Memory B cell (primary cell): ENCODE measurements around the gene ATXN1.

ENCODE experiments used
- ATAC-seq: fragments of 150-1000 bp; cut with Tn5 transposase; 2 replicates; pipeline ENCODE4 v1.10.0; 2021; ENCODE audit warnings: low read depth, mild to moderate bottlenecking, moderate library complexity
- DNase-seq, 2 donors: peaks; one replicate each; pipeline ENCODE4 v3.0.0; 2022; ENCODE audit warnings: low spot score in 2 of 2
- H3K27ac Mint-ChIP-seq: one replicate; pipeline ENCODE4 v1.8.0; 2022; ENCODE audit warnings: mild to moderate bottlenecking, moderate library complexity, mixed read lengths
- H3K27me3 Mint-ChIP-seq: one replicate; pipeline ENCODE4 v1.8.0; 2022; ENCODE audit warnings: mixed read lengths
- H3K36me3 Mint-ChIP-seq: one replicate; pipeline ENCODE4 v1.8.0; 2022; ENCODE audit warnings: mild to moderate bottlenecking, mixed read lengths
- H3K4me1 Mint-ChIP-seq: one replicate; pipeline ENCODE4 v1.8.0; 2022; ENCODE audit warnings: mixed read lengths
- H3K4me3 Mint-ChIP-seq: one replicate; pipeline ENCODE4 v1.8.0; 2022; ENCODE audit warnings: mild to moderate bottlenecking, moderate library complexity, mixed read lengths
- H3K9me3 Mint-ChIP-seq: one replicate; pipeline ENCODE4 v1.8.0; 2022; ENCODE audit warnings: mixed read lengths

ATXN1 gene

DNA sequence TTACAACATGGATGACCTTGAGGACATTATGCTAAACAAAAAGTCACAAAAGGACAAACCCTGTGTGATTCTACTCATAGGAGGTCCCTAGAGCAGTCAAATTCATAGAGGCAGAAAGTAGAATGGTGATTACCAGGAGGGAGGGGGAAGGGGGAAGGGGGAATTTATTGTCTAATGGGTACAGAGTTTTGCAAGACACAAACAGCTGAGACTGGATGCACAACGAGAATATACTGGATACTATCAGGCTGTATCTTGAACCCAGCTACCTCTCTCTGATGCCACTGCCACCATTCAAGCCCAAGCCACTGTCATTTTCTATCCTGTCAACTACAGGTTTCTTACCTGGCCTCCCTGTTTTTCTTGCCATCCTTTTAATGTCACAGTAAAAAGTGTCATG, 252.3 kb downstream of the ATXN1 start:
- no peaks in the 10 kb centered on the region for H3K27me3 Mint-ChIP-seq
- DNase-seq (no peak), ATAC-seq (no peak)
- no peak overlapping the region for H3K4me3 Mint-ChIP-seq
- no peaks in the 10 kb centered on the region for H3K9me3 Mint-ChIP-seq
- peaks cover 42% of the 10 kb centered on the region for H3K4me1 Mint-ChIP-seq
- H3K36me3 Mint-ChIP-seq: peaks cover 2% of the 10 kb centered on the region
- H3K27ac Mint-ChIP-seq: no peak overlapping the region

DNA sequence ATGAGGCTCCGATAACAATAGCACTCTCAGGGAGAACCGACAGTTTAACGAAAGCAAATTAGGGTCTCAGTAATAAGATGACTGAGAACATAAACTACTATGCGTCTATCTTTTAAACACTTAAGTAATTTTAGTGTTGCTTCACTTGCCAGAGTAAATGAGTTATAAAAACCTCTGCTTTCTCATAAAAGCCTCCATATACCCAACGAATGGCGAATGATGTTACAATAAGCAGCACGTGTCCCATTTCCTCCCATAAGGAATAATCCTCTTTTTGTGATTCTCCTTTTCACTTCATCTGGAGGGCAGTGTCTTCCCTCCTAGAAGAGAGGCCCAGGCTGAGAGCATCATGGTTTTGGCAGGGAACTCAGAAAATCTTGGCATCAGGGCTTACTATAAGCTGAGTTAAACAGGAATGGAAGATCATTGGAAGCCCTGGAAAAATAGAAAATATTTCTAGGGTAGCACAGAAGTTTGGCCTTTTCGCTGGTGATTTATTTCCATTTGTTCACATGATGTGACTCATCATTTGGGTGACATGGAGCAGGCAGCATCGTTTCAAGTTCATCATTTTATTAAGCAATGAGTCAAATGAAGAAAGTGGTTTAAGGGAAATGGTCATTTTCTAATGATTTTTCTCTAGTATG, 255.4 kb downstream of the ATXN1 start:
- H3K27ac Mint-ChIP-seq: peak overlapping the region; percentile 70
- DNase-seq: no peak
- no peak overlapping the region for H3K4me3 Mint-ChIP-seq
- ATAC-seq: no peak
- H3K27me3 Mint-ChIP-seq: no peaks in the 10 kb centered on the region
- peaks cover 2% of the 10 kb centered on the region for H3K36me3 Mint-ChIP-seq
- no peaks in the 10 kb centered on the region for H3K9me3 Mint-ChIP-seq
- peaks cover 29% of the 10 kb centered on the region for H3K4me1 Mint-ChIP-seq

DNA sequence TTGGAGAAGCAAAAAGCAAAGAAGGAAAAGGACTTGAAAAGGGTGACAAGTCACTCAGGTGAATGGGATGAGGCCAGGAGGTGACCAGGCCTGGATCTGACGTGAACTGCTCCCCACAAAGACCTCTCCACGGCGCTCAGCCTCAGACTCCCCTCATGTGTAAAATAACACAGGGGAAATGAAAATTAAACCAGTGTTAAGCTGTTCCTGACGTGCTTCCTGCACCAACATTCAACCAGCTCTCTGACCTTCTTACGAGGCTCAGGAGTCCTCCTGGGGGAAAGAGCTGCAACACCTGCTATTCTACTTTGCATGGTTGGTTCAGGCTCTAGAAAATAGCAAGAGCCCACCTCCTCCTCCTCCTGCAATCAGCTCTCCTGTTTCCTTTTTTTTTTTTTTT, 256.7 kb downstream of the ATXN1 start:
- Mint-ChIP-seq H3K4me3 (peak overlapping the region; percentile 55), H3K27ac (peak overlapping the region; percentile 70), H3K27me3 (no peaks in the 10 kb centered on the region), H3K9me3 (no peaks in the 10 kb centered on the region), H3K36me3 (peaks cover 2% of the 10 kb centered on the region), H3K4me1 (peaks cover 27% of the 10 kb centered on the region)
- DNase-seq (no peak), ATAC-seq (peak; percentile 49)

GRCh38 chr6:16503970-16504415, 257.3 kb downstream of the ATXN1 start:
- Mint-ChIP-seq H3K27ac (no peak overlapping the region), H3K27me3 (no peaks in the 10 kb centered on the region), H3K4me3 (no peak overlapping the region), H3K36me3 (peaks cover 2% of the 10 kb centered on the region), H3K9me3 (no peaks in the 10 kb centered on the region), H3K4me1 (peaks cover 25% of the 10 kb centered on the region)
- ATAC-seq (peak; percentile 91), DNase-seq (no peak)

- Mint-ChIP-seq H3K27me3 (no peaks in the 10 kb centered on the region), H3K27ac (no peak overlapping the region), H3K9me3 (no peaks in the 10 kb centered on the region), H3K36me3 (peaks cover 2% of the 10 kb centered on the region), H3K4me1 (peaks cover 25% of the 10 kb centered on the region), H3K4me3 (no peak overlapping the region)
- ATAC-seq (no peak), DNase-seq (no peak)
These were observed 258.0 kb downstream of the ATXN1 start for GRCh38 chr6:16503241-16503775.

DNA sequence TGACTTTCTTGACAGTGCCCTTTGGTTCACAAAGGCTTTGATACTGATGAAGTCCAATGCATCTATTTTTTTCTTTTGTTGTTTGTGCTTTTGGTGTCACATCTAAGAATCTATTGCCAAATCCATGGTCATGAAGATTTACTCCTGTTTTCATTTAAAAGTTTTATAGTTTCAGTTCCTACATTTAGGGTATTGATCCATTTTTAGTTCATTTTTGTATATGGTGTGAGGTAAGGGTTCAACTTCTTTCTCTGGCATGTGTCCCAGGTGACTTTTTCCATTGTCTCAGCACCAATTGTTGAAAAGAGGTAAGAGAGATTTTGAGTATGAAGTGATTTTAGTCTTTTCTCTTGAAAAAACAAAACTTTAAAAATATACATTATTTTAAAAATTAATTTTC, 262.3 kb downstream of the ATXN1 start:
- Mint-ChIP-seq H3K27ac (no peak overlapping the region), H3K4me1 (peaks cover 18% of the 10 kb centered on the region), H3K27me3 (no peaks in the 10 kb centered on the region), H3K9me3 (no peaks in the 10 kb centered on the region), H3K36me3 (no peaks in the 10 kb centered on the region), H3K4me3 (no peak overlapping the region)
- ATAC-seq (no peak), DNase-seq (no peak)

DNA sequence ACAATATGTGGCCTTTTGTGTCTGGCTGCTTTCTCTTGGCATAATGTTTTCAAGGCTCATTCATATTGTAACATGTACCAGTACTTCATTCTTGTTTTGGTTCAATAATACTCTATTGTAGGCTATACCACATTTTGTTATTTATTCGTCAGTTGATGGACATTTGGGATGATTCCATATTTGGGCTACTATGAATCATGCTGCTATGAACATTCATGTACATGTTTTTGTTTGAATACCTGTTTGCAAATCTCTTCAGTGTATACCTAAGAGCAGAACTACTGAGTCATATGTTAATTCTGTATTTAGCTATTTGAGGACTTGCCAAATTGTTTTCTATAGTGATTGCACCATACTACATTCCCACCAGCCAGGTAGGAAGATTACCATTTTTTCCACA, 263.0 kb downstream of the ATXN1 start:
- Mint-ChIP-seq H3K4me3 (no peak overlapping the region), H3K27me3 (no peaks in the 10 kb centered on the region), H3K36me3 (no peaks in the 10 kb centered on the region), H3K27ac (peak overlapping the region; percentile 8), H3K9me3 (no peaks in the 10 kb centered on the region), H3K4me1 (peaks cover 16% of the 10 kb centered on the region)
- no peak for ATAC-seq
- no peak for DNase-seq

GRCh38 chr6:16496991-16497801, 264.1 kb downstream of the ATXN1 start:
- DNase-seq (no peak), ATAC-seq (no peak)
- Mint-ChIP-seq H3K27ac (no peak overlapping the region), H3K27me3 (no peaks in the 10 kb centered on the region), H3K4me1 (peaks cover 20% of the 10 kb centered on the region), H3K36me3 (no peaks in the 10 kb centered on the region), H3K9me3 (no peaks in the 10 kb centered on the region), H3K4me3 (no peak overlapping the region)

DNA sequence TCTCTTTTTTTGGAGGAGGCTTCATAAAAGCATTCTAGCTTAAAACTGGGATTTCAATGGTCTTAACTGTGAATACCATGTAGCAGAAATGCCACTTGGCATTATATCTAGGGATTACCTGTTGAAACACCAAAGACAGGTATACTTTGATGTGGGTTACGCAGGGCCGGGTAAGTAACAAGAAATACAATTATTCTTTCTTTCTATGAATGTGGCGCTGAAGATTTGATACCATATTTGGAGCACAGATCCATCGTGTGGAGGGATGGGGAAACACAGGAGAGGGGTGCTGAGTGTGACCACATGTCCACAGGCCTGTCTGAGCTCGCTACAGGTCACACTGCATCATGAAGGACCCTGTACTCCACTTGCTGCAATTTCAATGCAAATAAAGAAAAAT, 265.1 kb downstream of the ATXN1 start:
- no peaks in the 10 kb centered on the region for H3K27me3 Mint-ChIP-seq
- no peaks in the 10 kb centered on the region for H3K36me3 Mint-ChIP-seq
- ATAC-seq: no peak
- no peak overlapping the region for H3K4me3 Mint-ChIP-seq
- no peaks in the 10 kb centered on the region for H3K9me3 Mint-ChIP-seq
- H3K27ac Mint-ChIP-seq: no peak overlapping the region
- peaks cover 20% of the 10 kb centered on the region for H3K4me1 Mint-ChIP-seq
- DNase-seq: no peak

- Mint-ChIP-seq H3K4me1 (peaks cover 20% of the 10 kb centered on the region), H3K9me3 (no peaks in the 10 kb centered on the region), H3K27ac (no peak overlapping the region), H3K36me3 (no peaks in the 10 kb centered on the region), H3K4me3 (no peak overlapping the region), H3K27me3 (no peaks in the 10 kb centered on the region)
- DNase-seq (no peak), ATAC-seq (peak; percentile 86)
These were observed 266.5 kb downstream of the ATXN1 start for GRCh38 chr6:16494793-16495192.

DNA sequence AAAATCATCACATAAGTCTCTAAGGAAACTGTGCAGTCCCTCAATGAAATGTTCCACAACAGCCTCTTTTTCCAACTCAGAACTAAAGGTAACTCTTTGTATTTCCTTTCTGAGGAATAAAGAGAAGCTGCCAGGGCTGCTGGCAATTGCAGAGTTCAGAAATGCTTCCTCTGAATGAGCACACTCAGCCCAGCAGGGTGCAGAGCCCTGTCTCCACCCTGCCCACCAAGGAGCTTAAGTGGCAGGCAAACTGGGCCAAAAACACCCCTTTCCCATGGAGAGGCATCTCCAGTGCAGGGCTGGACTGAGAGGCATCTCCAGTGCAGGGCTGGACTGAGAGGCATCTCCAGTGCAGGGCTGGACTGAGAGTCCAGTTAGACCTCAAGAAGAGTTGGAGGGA, 267.5 kb downstream of the ATXN1 start:
- DNase-seq (no peak), ATAC-seq (no peak)
- Mint-ChIP-seq H3K36me3 (no peaks in the 10 kb centered on the region), H3K4me3 (no peak overlapping the region), H3K27ac (no peak overlapping the region), H3K27me3 (no peaks in the 10 kb centered on the region), H3K4me1 (peaks cover 26% of the 10 kb centered on the region), H3K9me3 (no peaks in the 10 kb centered on the region)

DNA sequence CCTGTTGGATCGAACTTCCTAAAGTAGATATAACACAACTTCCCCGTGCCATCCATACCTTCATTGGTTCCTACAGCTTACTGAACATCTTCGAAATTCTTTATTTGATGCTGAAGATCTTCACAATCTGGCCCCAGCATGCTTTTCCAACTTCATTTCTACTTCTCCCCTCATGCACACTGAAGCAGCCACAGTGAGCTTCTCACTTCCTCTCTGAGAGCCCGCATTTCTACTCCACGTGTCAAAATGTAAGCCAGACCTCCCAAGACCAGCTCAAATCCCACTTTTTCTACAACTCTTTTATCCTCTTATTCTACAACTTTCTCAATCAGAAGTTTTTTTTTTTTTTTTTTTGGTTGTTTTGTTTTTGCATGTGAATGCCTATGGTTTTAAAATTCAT, 268.1 kb downstream of the ATXN1 start:
- DNase-seq (no peak), ATAC-seq (peak; percentile 69)
- peaks cover 31% of the 10 kb centered on the region for H3K4me1 Mint-ChIP-seq
- peak overlapping the region; percentile 5 for H3K27ac Mint-ChIP-seq
- no peaks in the 10 kb centered on the region for H3K27me3 Mint-ChIP-seq
- H3K36me3 Mint-ChIP-seq: no peaks in the 10 kb centered on the region
- H3K4me3 Mint-ChIP-seq: no peak overlapping the region
- no peaks in the 10 kb centered on the region for H3K9me3 Mint-ChIP-seq

DNA sequence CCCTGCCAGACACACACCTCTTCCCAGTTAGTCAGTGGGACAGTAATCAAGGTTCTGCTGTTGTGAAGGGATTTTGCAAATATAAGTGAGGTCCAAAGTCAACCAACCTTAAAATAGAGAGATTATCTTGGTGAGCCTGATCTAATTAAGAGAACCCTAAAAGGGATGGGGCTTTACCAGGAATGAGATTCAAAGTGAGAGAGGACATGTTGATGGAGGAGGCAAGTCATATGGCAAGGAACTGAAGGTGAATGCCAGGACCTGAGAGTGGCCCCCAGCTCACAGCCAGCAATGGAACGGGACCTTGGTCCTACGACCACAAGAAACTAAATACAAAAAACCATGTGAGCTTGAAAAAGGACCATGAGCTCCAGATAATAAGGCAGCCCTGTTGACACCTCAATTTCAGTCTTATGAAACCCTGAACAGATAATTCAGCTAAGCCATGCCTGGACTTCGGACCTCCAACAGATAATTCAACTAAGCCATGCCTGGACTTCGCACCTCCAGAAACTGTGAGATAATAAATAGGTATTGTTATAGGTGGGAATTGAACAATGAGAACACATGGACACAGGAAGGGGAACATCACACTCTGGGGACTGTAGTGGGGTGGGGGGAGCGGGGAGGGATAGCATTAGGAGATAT, 269.5 kb downstream of the ATXN1 start:
- Mint-ChIP-seq H3K27ac (no peak overlapping the region), H3K27me3 (no peaks in the 10 kb centered on the region)

GRCh38 chr6:16490616-16491015, 270.6 kb downstream of the ATXN1 start:
- Mint-ChIP-seq H3K4me1 (peaks cover 31% of the 10 kb centered on the region), H3K4me3 (no peak overlapping the region), H3K27me3 (no peaks in the 10 kb centered on the region), H3K27ac (no peak overlapping the region), H3K9me3 (no peaks in the 10 kb centered on the region), H3K36me3 (no peaks in the 10 kb centered on the region)
- DNase-seq (no peak), ATAC-seq (no peak)

More for the DNA sequence above, 269.5 kb downstream of the ATXN1 start:
- no peaks in the 10 kb centered on the region for H3K36me3 Mint-ChIP-seq
- no peak overlapping the region for H3K4me3 Mint-ChIP-seq
- no peaks in the 10 kb centered on the region for H3K9me3 Mint-ChIP-seq
- no peak for DNase-seq
- H3K4me1 Mint-ChIP-seq: peaks cover 33% of the 10 kb centered on the region
- ATAC-seq: no peak
